HUDEP-2 (cell line): ENCODE measurements around the gene RAD51AP2.
"Not testable (repeated sequence)": the region's sequence is repeated elsewhere in the genome, so short reads cannot be mapped to it uniquely, and the experiment has no call there.

ENCODE experiments used
- DNase-seq, 76 experiments: peaks; one replicate each; lab custom pipeline; 2025; ENCODE audit not compliant: unreplicated experiment in 76 of 76; lab: John Stamatoyannopoulos, UW

Gene RAD51AP2

GRCh38 chr2:17518212-17519154 is at the start of gene RAD51AP2:
RAD51AP2 (minus strand) TSS chr2:17518440; CDS start chr2:17518415, 25 bp downstream.
- DNase-seq = peak in 71 of 76 experiments; percentile 7 to 88 (median 67)

- DNase-seq = not testable (repeated sequence)
These were observed 47.5 kb upstream of the RAD51AP2 start for GRCh38 chr2:17565726-17566125.

DNA sequence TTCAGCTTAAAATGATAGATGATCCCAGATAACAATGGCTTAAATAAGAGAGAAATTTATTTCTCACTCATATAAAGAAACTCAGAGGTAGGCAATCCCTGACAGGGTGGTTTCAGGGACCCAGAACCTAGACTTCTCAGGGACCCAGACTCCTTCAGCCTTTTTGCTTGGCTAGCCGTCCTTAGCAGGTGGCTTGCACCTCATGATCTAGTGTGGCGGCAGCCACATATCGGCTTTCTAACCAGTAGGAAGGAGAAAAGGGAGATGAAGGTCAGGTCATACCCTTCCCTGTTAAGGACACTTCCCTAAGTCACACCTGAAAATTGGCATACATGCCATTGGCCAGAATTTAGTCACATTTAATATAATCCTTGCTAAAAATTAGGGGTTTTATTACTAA is 40.6 kb upstream of the RAD51AP2 start:
- no peak for DNase-seq

DNA sequence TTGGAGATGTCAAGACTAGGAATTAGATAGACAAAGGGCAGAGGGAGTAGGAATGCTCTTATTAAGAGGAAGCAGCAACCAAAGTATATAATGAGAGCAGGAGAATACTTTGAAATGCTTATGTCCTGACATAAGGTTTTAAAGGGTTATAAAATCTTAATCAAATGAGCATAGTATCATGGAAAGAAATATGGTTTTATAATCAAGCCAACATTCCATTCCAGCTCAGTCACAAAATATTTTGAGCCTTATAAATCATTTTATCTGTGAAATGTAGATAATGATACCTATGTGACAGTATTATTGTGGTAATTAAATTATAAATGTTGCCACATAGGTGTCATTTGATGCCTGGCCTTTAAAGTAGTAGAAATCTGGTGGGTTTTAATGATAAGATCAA is 39.8 kb upstream of the RAD51AP2 start:
- no peak for DNase-seq

- DNase-seq = no peak
These were observed 39.4 kb upstream of the RAD51AP2 start for GRCh38 chr2:17557596-17557995.

GRCh38 chr2:17555150-17555549 is 36.9 kb upstream of the RAD51AP2 start:
- DNase-seq = no peak

GRCh38 chr2:17550907-17551306 is 32.7 kb upstream of the RAD51AP2 start:
- DNase-seq = no peak

- no peak for DNase-seq
These were observed 29.5 kb upstream of the RAD51AP2 start for GRCh38 chr2:17547737-17548136.

- DNase-seq = no peak
These were observed 29.0 kb upstream of the RAD51AP2 start for GRCh38 chr2:17547237-17547636.

DNA sequence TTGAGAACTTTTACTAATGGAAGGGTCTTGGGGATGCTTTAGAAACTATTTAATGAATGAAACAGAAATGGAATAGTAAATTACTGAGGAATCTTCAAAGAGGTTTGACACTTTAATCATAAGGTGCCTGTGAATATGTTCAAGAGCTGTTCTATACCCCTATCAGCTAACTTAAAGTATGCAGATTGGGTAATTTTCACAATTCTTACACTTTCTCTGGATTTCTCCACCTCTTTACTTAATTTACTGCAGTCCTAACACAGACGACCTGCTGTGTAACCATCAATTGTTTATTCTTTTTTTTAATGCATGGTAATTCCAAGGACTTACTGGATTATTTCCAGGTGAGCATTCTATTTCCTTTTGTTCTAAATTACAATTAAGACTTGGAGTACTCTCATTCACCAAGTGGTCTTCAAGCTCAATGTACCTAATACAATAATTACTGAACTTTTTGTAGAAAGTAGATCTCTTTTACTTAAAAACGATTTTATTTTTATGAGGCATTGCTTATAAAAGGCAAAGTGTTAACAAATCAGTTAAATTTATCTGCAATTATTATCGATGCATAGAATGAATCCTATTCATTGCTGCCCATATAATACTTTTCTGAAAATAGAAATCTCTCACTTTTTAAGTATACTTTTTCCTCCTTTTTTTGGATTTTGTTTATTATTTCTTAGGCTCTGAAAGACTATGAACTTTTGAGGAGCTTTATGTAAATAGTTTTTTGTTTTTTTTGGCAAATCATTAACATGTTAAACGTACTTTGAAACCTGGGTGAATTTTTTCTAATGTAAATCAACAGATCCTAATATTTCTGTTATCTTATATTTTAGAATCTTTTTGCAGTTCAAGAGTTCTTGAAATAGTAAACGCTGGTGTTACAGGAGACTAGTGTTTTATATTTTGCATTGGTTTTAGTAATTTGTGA is 27.7 kb upstream of the RAD51AP2 start:
- DNase-seq = no peak

DNA sequence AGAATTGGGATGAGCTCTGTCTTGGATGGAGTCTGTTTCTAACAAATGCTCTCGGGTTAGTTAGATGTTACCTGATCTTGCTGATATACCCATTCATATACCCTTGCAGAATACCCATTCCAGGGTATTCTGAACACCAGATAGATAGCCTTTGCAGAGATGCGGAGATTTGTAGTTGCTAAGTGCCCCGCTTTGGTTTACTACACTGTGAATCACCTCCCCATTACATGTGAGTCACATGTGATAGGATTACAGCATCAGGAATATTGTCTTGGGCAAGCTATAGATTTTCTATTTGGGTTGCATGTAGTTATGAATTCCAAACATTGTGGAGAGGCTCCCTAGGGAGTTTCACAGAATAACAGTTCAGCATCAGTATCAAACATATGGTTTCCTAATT is 26.0 kb upstream of the RAD51AP2 start:
- no peak for DNase-seq

- DNase-seq = no peak
These were observed 25.6 kb upstream of the RAD51AP2 start for GRCh38 chr2:17543848-17544247.

- DNase-seq = no peak
These were observed 25.0 kb upstream of the RAD51AP2 start for GRCh38 chr2:17543131-17543660.

DNA sequence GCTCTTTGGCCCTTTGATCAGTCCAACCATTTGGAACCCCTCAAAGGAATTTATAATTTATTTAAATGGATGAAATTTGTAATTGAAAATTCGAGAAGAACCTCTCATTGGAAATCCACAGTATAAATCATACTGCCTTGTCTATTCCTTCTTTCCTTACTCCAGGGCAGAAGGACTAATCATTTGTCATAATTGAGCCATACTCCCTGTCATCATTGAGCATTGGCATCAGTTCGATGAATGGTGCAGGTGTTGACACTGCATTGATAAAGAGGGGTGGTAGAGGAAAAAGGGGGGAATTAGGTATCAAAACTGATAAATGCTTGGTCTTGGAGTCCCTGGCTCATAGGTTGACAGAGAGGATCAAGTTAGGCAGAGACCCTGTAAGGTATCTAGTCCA is 24.2 kb upstream of the RAD51AP2 start:
- no peak for DNase-seq

DNA sequence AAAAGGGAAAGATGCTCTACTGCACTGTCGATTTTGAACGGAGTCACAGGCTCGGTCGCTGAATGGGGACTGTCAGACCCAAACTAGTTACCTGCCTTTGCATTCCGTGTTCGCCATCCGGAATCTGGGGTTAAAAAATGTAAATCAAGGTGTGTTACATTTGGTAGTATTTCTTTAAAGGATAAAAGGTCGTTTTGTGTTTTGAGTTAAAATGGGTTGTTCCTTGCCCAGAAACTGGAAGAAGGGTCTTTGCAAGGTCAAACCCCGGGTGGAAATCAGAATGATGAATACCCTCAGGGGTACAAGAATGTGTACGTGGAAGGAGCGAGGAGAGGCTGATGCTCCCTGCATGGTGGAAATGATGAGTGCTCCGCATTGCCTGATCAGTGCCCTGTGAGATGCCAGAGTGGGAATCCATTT is 23.3 kb upstream of the RAD51AP2 start:
- no peak for DNase-seq

- DNase-seq = no peak
These were observed 22.7 kb upstream of the RAD51AP2 start for GRCh38 chr2:17540813-17541530.

- no peak for DNase-seq
These were observed 22.0 kb upstream of the RAD51AP2 start, which contains the start of gene VSNL1 for GRCh38 chr2:17540093-17540812. VSNL1 (plus strand) TSS chr2:17540696; CDS start chr2:17592075, 51,379 bp downstream.

DNA sequence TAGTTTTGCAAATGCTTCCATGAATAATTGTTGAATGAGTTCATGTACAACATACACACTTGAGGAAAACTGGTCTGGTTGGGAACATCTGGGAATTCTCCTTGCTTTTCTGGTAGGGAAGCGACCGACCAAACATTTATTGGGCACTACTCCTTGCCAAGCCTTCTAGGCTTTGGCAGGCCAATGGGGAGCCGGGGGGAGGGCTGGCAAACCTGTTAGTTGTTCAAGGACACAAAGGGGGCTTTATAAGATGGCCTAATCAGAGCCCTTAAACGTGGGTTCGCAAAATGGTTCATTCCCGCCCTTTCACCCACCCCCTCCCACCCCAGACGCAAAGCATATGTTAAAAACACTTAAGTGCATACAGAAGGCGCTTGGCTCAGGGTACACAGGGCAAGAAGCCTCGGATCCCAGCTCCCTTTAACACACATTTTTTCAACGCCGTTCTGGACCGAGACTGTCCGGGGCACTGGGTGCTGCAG is 21.4 kb upstream of the RAD51AP2 start:
- DNase-seq = peak in 1 of 76 experiments; percentile 1

GRCh38 chr2:17538844-17539554 is 20.8 kb upstream of the RAD51AP2 start:
- DNase-seq = no peak
